ENCODE measurements around the gene CACNA1G. TPM values are rescaled to one million over a fixed set of nuclear protein-coding genes. Genes with fewer than 3 reads are reported as not detected.

CACNA1G gene
- total RNA-seq, 1 donor from 2014 or later = 1.6 TPM

- Histone ChIP-seq H3K4me3 (no peak overlapping the region), H3K4me1 (peaks cover 34% of the 10 kb centered on the region), H3K9me3 (ENCODE audit: low read depth) (no peaks in the 10 kb centered on the region), H3K4me2 (no peak overlapping the region), H3F3A (ENCODE audit: low read depth) (peaks cover 7% of the 10 kb centered on the region), H4K20me1 (ENCODE audit: low read depth) (no peaks in the 10 kb centered on the region), H2AFZ (replicated peaks) (no peak overlapping the region), H3K27ac (no peak overlapping the region), H3K79me2 (ENCODE audit: low read depth) (no peaks in the 10 kb centered on the region), H3K27me3 (no peaks in the 10 kb centered on the region), H3K9ac (no peak overlapping the region), H3K36me3 (no peaks in the 10 kb centered on the region)
- Mint-ChIP-seq H3K36me3 (peaks cover 4% of the 10 kb centered on the region), H3K27ac (no peak overlapping the region), H3K9me3 (no peaks in the 10 kb centered on the region), H3K4me3 (no peak overlapping the region), H3K4me1 (peaks cover 54% of the 10 kb centered on the region), H3K27me3 (ENCODE audit: insufficient read depth, low read depth) (peaks cover 2% of the 10 kb centered on the region)
- no peak for DNase-seq (ENCODE audit: low spot score)
- TF ChIP-seq EZH2 (IDR thresholded peaks at IDR 0.05) (no peak), CTCF (IDR thresholded peaks at IDR 0.05) (no peak), EZH2phosphoT487 (IDR thresholded peaks at IDR 0.05) (no peak)
Measured at GRCh38 chr17:50582741-50583140, 22.2 kb downstream of the CACNA1G start.

- Histone ChIP-seq H3K4me3 (no peak overlapping the region), H3K27ac (no peak overlapping the region), H3K27me3 (no peaks in the 10 kb centered on the region), H2AFZ (replicated peaks) (no peak overlapping the region), H3K9ac (no peak overlapping the region), H3K36me3 (no peaks in the 10 kb centered on the region), H3K9me3 (ENCODE audit: low read depth) (no peaks in the 10 kb centered on the region), H3K79me2 (ENCODE audit: low read depth) (no peaks in the 10 kb centered on the region), H3K4me2 (no peak overlapping the region), H3F3A (ENCODE audit: low read depth) (peaks cover 7% of the 10 kb centered on the region), H4K20me1 (ENCODE audit: low read depth) (no peaks in the 10 kb centered on the region), H3K4me1 (peaks cover 34% of the 10 kb centered on the region)
- TF ChIP-seq EZH2 (IDR thresholded peaks at IDR 0.05) (no peak), EZH2phosphoT487 (IDR thresholded peaks at IDR 0.05) (no peak), CTCF (IDR thresholded peaks at IDR 0.05) (no peak)
- peak overlapping the region; percentile 62 for H3K27ac Mint-ChIP-seq
- H3K36me3 Mint-ChIP-seq = peaks cover 4% of the 10 kb centered on the region
- DNase-seq (ENCODE audit: low spot score) = no peak
- no peaks in the 10 kb centered on the region for H3K9me3 Mint-ChIP-seq
- peak overlapping the region; percentile 19 for H3K4me3 Mint-ChIP-seq
- H3K27me3 Mint-ChIP-seq (ENCODE audit: insufficient read depth, low read depth) = peaks cover 2% of the 10 kb centered on the region
- peaks cover 59% of the 10 kb centered on the region for H3K4me1 Mint-ChIP-seq
Measured at GRCh38 chr17:50583641-50584040, 23.1 kb downstream of the CACNA1G start.

GRCh38 chr17:50584116-50584515 is 23.6 kb downstream of the CACNA1G start:
- Mint-ChIP-seq H3K27me3 (ENCODE audit: insufficient read depth, low read depth) (peaks cover 2% of the 10 kb centered on the region), H3K4me3 (peak overlapping the region; percentile 19), H3K4me1 (peaks cover 58% of the 10 kb centered on the region), H3K9me3 (no peaks in the 10 kb centered on the region), H3K36me3 (peaks cover 4% of the 10 kb centered on the region), H3K27ac (peak overlapping the region; percentile 62)
- Histone ChIP-seq H3F3A (ENCODE audit: low read depth) (peaks cover 7% of the 10 kb centered on the region), H3K27me3 (no peaks in the 10 kb centered on the region), H2AFZ (replicated peaks) (no peak overlapping the region), H3K4me1 (peaks cover 34% of the 10 kb centered on the region), H3K9ac (no peak overlapping the region), H3K9me3 (ENCODE audit: low read depth) (no peaks in the 10 kb centered on the region), H3K4me3 (no peak overlapping the region), H3K36me3 (no peaks in the 10 kb centered on the region), H4K20me1 (ENCODE audit: low read depth) (no peaks in the 10 kb centered on the region), H3K27ac (no peak overlapping the region), H3K79me2 (ENCODE audit: low read depth) (no peaks in the 10 kb centered on the region), H3K4me2 (no peak overlapping the region)
- TF ChIP-seq EZH2phosphoT487 (IDR thresholded peaks at IDR 0.05) (no peak), CTCF (IDR thresholded peaks at IDR 0.05) (no peak), EZH2 (IDR thresholded peaks at IDR 0.05) (no peak)
- DNase-seq (ENCODE audit: low spot score) = no peak
